Measurements from ENCODE around the gene KCTD2.
A peak's percentile ranks its signal among the peaks of the same experiment; 100 is the strongest.
"Not testable (repeated sequence)": the region's sequence is repeated elsewhere in the genome, so short reads cannot be mapped to it uniquely, and the experiment has no call there.

Gene KCTD2

GRCh38 chr17:75059369-75060345 is 12.6 kb downstream of the KCTD2 start:
- DNase-seq = no peak

- no peak for DNase-seq
Measured at GRCh38 chr17:75060434-75061054, 13.5 kb downstream of the KCTD2 start.

GRCh38 chr17:75061055-75061438 is 14.0 kb downstream of the KCTD2 start:
- DNase-seq = no peak

- DNase-seq = no peak
Measured at GRCh38 chr17:75061618-75062017, 14.6 kb downstream of the KCTD2 start.

GRCh38 chr17:75063201-75063600 is 16.2 kb downstream of the KCTD2 start:
- DNase-seq = no peak

GRCh38 chr17:75063626-75064025 is 16.6 kb downstream of the KCTD2 start:
- no peak for DNase-seq

GRCh38 chr17:75064040-75064439 is 17.0 kb downstream of the KCTD2 start:
- DNase-seq = no peak

- DNase-seq = no peak
Measured at GRCh38 chr17:75064460-75064859, 17.4 kb downstream of the KCTD2 start.

GRCh38 chr17:75064867-75065561 is 18.0 kb downstream of the KCTD2 start:
- DNase-seq = no peak

- peak; percentile 16 for DNase-seq
Measured at GRCh38 chr17:75065562-75066151, 18.6 kb downstream of the KCTD2 start.

- no peak for DNase-seq
Measured at GRCh38 chr17:75067856-75068255, 20.8 kb downstream of the KCTD2 start.

- no peak for DNase-seq
Measured at GRCh38 chr17:75068750-75069149, 21.7 kb downstream of the KCTD2 start.

GRCh38 chr17:75069783-75070182 is 22.8 kb downstream of the KCTD2 start:
- DNase-seq = no peak

- DNase-seq = not testable (repeated sequence)
Measured at GRCh38 chr17:75071478-75072271, 24.6 kb downstream of the KCTD2 start.

GRCh38 chr17:75072909-75073308 is 25.9 kb downstream of the KCTD2 start:
- DNase-seq = not testable (repeated sequence)

GRCh38 chr17:75073618-75074047 is 26.6 kb downstream of the KCTD2 start:
- DNase-seq = no peak

- DNase-seq = no peak
Measured at GRCh38 chr17:75074532-75074931, 27.5 kb downstream of the KCTD2 start.

- no peak for DNase-seq
Measured at GRCh38 chr17:75075597-75076336, 28.7 kb downstream of the KCTD2 start.

GRCh38 chr17:75077072-75077495 is 30.1 kb downstream of the KCTD2 start:
- DNase-seq = no peak

GRCh38 chr17:75077496-75078283 is 30.7 kb downstream of the KCTD2 start:
- peak; percentile 58 for DNase-seq
